ENCODE results near the gene SH2D4B. TPM values are rescaled to one million over a fixed set of nuclear protein-coding genes. Genes with fewer than 3 reads are reported as not detected.
A peak's percentile ranks its signal among the peaks of the same experiment; 100 is the strongest.

The SH2D4B gene
- total and polyA plus RNA-seq, 10 of the 15 experiments (the other 5 are each of a cell fraction or from before 2014, with no cell fraction given): 0.04 to 0.21 (median 0.13) TPM; not detected in 5

DNA sequence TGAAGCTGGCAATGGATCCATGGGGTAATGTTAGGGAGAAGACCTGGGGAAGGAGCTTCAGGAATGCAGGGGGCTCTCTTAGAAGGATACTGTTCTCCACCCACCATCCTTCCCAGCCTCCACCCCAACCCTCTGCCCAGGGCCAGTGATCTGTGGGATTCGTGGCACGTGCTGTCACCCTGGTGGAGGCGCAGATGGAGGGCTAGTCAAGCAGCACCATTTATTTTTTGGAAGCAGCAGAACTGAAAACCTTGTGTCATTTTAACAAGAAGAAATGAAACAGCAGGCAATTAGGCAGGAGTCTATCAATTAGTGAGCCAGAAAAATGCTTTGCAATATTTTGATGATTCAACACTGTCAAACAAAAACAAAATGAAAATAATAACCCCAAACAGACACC lies 155.9 kb downstream of the SH2D4B start:
- H3K4me1 ChIP-seq (ENCODE audit: control insufficient read depth, insufficient read depth, low read length): no peaks in the 10 kb centered on the region
- no peaks in the 10 kb centered on the region for H3K27me3 ChIP-seq (replicated peaks in 1 of 2; ENCODE audit: control insufficient read depth in 2 of 2, insufficient read depth in 2 of 2, low read length in 1 of 2)
- no TSS peak for BruUV-seq (replicated peaks)
- H3K27ac ChIP-seq (ENCODE audit: control insufficient read depth, insufficient read depth): no peak overlapping the region
- H3K9me3 ChIP-seq (replicated peaks; ENCODE audit: control insufficient read depth, insufficient read depth, low read length): no peaks in the 10 kb centered on the region
- no peak overlapping the region for H3K4me2 ChIP-seq (ENCODE audit: control insufficient read depth, insufficient read depth)
- intact Hi-C loops (cut with micrococcal nuclease; ENCODE audit: unreplicated experiment) (no loop called here), in situ Hi-C loops (cut with MboI) (no loop called here)
- no peak for ATAC-seq
- no peak for TF ChIP-seq STAT3 (IDR thresholded peaks at IDR 0.05; ENCODE audit: low read depth, low read length)
- no peak for TF ChIP-seq ESRRA (IDR thresholded peaks at IDR 0.05; ENCODE audit: low read length)
- no peak for TF ChIP-seq YY1 (IDR thresholded peaks at IDR 0.05; ENCODE audit: low read depth, low read length)
- peak; percentile 44; the same call in 1 of the 2 replicates for TF ChIP-seq MTA2 (IDR thresholded peaks at IDR 0.05; ENCODE audit: low read depth)
- TF ChIP-seq RELA (IDR thresholded peaks at IDR 0.05; ENCODE audit: borderline replicate concordance, partially characterized antibody): no peak
- TF ChIP-seq, protein P1, sequence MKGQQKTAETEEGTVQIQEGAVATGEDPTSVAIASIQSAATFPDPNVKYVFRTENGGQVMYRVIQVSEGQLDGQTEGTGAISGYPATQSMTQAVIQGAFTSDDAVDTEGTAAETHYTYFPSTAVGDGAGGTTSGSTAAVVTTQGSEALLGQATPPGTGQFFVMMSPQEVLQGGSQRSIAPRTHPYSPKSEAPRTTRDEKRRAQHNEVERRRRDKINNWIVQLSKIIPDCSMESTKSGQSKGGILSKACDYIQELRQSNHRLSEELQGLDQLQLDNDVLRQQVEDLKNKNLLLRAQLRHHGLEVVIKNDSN (IDR thresholded peaks at IDR 0.05; ENCODE audit: borderline replicate concordance, extremely low read length, insufficient read depth, low read depth, low read length): no peak
- TF ChIP-seq BHLHE40 (IDR thresholded peaks at IDR 0.05; ENCODE audit: borderline replicate concordance in 1 of 2, low read depth in 2 of 2, low read length in 1 of 2): peak in 1 of 2 experiments; percentile 51; a peak in 1 of 4 replicates
- TF ChIP-seq, protein P2, sequence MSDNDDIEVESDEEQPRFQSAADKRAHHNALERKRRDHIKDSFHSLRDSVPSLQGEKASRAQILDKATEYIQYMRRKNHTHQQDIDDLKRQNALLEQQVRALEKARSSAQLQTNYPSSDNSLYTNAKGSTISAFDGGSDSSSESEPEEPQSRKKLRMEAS (IDR thresholded peaks at IDR 0.05; ENCODE audit: low read depth, low read length): no peak
- peak; percentile 32; the same call in 1 of the 2 replicates for TF ChIP-seq ZNF24 (IDR thresholded peaks at IDR 0.05)
- no peak for TF ChIP-seq MEF2A (IDR thresholded peaks at IDR 0.05; ENCODE audit: insufficient read depth, low read depth, low read length)
- no peak for TF ChIP-seq TCF7 (IDR thresholded peaks at IDR 0.05; ENCODE audit: borderline replicate concordance)
- TF ChIP-seq YBX1 (IDR thresholded peaks at IDR 0.05): no peak
- no peak for TF ChIP-seq NBN (IDR thresholded peaks at IDR 0.05)
- TF ChIP-seq MYC (IDR thresholded peaks at IDR 0.05; ENCODE audit: insufficient read depth, insufficient read length, insufficient replicate concordance, low read length, severe bottlenecking): no peak
- TF ChIP-seq EED (IDR thresholded peaks at IDR 0.05; ENCODE audit: low read depth): no peak
- TF ChIP-seq SIN3A (IDR thresholded peaks at IDR 0.05; ENCODE audit: low read depth, low read length): no peak
- no peak for TF ChIP-seq RAD51 (IDR thresholded peaks at IDR 0.05)
- DNase-seq (ENCODE audit: low read depth, low spot score): no peak
- WGBS (ENCODE audit: insufficient coverage, insufficient replicate concordance, low lambda C conversion rate, missing lambda C conversion rate): 20% methylated on average over 3 of the region's 3 CpGs
- no peak overlapping the region for H3K9ac ChIP-seq (ENCODE audit: control insufficient read depth, insufficient read depth, low read length)
- no peaks in the 10 kb centered on the region for H4K20me1 ChIP-seq (ENCODE audit: control insufficient read depth, insufficient read depth)
- H3K36me3 ChIP-seq (ENCODE audit: control insufficient read depth in 2 of 2, insufficient read depth in 2 of 2, low read length in 1 of 2): no peaks in the 10 kb centered on the region
- POLR2A ChIA-PET: no interaction called here
- H3K4me3 ChIP-seq: no peak overlapping the region
- RAD21 ChIA-PET (ENCODE audit: unreplicated experiment): no interaction called here
- SMC1A ChIA-PET (ENCODE audit: uncharacterized antibody, unreplicated experiment): interaction anchor here (1.2 kb wide), 1 partner anchor 319 kb away, joined by 3 read pairs; no protein-coding TSS in a partner anchor
- H3K79me2 ChIP-seq (ENCODE audit: control insufficient read depth, insufficient read depth, low read length): no peaks in the 10 kb centered on the region
- no peak overlapping the region for H2AFZ ChIP-seq (ENCODE audit: control insufficient read depth, low read depth, low read length)
- FAIRE-seq: no peak
- CTCF ChIA-PET: interaction anchor here (0.6 to 2.4 kb wide), 4 partner anchors 29 to 189 kb away, joined by 3 to 12 read pairs (median 4); no protein-coding TSS in a partner anchor
